Measurements from ENCODE around the gene SLC27A2. TPM values are rescaled to one million over a fixed set of nuclear protein-coding genes. Genes with fewer than 3 reads are reported as not detected.
"Not testable (repeated sequence)": the region's sequence is repeated elsewhere in the genome, so short reads cannot be mapped to it uniquely, and the experiment has no call there.

Gene SLC27A2
- total RNA-seq, 1 donor from 2014 or later = 2.1 TPM

DNA sequence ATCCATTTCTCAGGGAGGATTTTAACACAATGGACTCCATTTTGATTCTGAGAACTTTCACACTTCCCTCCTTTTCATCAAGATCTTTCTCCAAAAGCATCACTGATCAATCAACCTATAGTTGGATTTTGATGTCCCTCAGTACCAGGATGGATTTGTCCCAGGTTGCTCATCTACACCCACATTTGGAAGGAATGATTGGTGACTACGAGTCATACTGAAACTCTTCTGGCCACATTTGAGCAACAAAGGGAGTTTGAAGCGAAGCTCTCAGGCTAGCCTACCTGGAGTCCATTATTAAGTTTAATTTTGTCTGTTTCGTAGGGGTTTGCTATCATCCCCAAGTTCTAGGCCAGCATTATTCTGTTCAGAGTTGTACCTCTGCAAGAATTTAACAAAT is 31.6 kb upstream of the SLC27A2 start:
- peaks cover under 1% of the 10 kb centered on the region for H3K9me3 ChIP-seq (ENCODE audit: low read depth)
- no peaks in the 10 kb centered on the region for H3K4me1 ChIP-seq
- no peaks in the 10 kb centered on the region for H3K27me3 ChIP-seq
- Mint-ChIP-seq H3K36me3 (no peaks in the 10 kb centered on the region), H3K4me3 (no peak overlapping the region), H3K9me3 (no peaks in the 10 kb centered on the region), H3K4me1 (no peaks in the 10 kb centered on the region), H3K27ac (no peak overlapping the region), H3K27me3 (ENCODE audit: insufficient read depth, low read depth) (no peaks in the 10 kb centered on the region)
- H3K9ac ChIP-seq = no peak overlapping the region
- H2AFZ ChIP-seq (replicated peaks) = no peak overlapping the region
- H3K79me2 ChIP-seq (ENCODE audit: low read depth) = no peaks in the 10 kb centered on the region
- H3K36me3 ChIP-seq = no peaks in the 10 kb centered on the region
- H3F3A ChIP-seq (ENCODE audit: low read depth) = no peaks in the 10 kb centered on the region
- no peak overlapping the region for H3K4me2 ChIP-seq
- no peak for DNase-seq (ENCODE audit: low spot score)
- no peaks in the 10 kb centered on the region for H4K20me1 ChIP-seq (ENCODE audit: low read depth)
- no peak overlapping the region for H3K27ac ChIP-seq
- TF ChIP-seq, protein P1, sequence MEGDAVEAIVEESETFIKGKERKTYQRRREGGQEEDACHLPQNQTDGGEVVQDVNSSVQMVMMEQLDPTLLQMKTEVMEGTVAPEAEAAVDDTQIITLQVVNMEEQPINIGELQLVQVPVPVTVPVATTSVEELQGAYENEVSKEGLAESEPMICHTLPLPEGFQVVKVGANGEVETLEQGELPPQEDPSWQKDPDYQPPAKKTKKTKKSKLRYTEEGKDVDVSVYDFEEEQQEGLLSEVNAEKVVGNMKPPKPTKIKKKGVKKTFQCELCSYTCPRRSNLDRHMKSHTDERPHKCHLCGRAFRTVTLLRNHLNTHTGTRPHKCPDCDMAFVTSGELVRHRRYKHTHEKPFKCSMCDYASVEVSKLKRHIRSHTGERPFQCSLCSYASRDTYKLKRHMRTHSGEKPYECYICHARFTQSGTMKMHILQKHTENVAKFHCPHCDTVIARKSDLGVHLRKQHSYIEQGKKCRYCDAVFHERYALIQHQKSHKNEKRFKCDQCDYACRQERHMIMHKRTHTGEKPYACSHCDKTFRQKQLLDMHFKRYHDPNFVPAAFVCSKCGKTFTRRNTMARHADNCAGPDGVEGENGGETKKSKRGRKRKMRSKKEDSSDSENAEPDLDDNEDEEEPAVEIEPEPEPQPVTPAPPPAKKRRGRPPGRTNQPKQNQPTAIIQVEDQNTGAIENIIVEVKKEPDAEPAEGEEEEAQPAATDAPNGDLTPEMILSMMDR (IDR thresholded peaks at IDR 0.05) = no peak
- TF ChIP-seq EZH2phosphoT487 (IDR thresholded peaks at IDR 0.05) (no peak), EZH2 (IDR thresholded peaks at IDR 0.05) (no peak)
- H3K4me3 ChIP-seq = no peak overlapping the region

DNA sequence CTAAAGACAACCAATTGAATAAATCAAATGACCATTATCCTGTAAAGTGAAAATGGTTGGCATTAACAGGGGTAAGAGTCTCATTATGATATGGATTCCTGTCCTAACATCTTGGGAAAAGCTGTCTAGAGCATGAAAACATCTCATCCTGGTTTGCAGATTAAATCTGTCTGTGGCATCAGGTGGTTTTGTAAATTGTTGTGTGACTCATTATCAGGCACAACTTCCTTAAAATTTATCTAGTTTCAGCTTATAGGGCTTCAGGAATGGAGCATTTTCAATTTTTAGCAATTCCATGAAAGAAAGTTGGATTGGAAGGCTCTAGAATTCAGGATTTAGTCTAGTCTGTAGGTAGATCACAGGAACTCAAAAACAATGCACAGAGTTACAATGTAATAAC is 31.1 kb upstream of the SLC27A2 start:
- H2AFZ ChIP-seq (replicated peaks) = no peak overlapping the region
- H3F3A ChIP-seq (ENCODE audit: low read depth) = no peaks in the 10 kb centered on the region
- no peaks in the 10 kb centered on the region for H3K36me3 ChIP-seq
- no peak overlapping the region for H3K9ac ChIP-seq
- H3K27me3 ChIP-seq = no peaks in the 10 kb centered on the region
- H3K79me2 ChIP-seq (ENCODE audit: low read depth) = no peaks in the 10 kb centered on the region
- H3K4me3 ChIP-seq = no peak overlapping the region
- no peak for DNase-seq (ENCODE audit: low spot score)
- no peaks in the 10 kb centered on the region for H3K4me1 ChIP-seq
- no peak overlapping the region for H3K4me2 ChIP-seq
- H3K4me3 Mint-ChIP-seq = no peak overlapping the region
- no peaks in the 10 kb centered on the region for H3K36me3 Mint-ChIP-seq
- H3K9me3 Mint-ChIP-seq = no peaks in the 10 kb centered on the region
- no peaks in the 10 kb centered on the region for H3K27me3 Mint-ChIP-seq (ENCODE audit: insufficient read depth, low read depth)
- no peaks in the 10 kb centered on the region for H4K20me1 ChIP-seq (ENCODE audit: low read depth)
- no peak overlapping the region for H3K27ac ChIP-seq
- no peak overlapping the region for H3K27ac Mint-ChIP-seq
- H3K9me3 ChIP-seq (ENCODE audit: low read depth) = peaks cover 4% of the 10 kb centered on the region
- no peak for TF ChIP-seq EZH2phosphoT487 (IDR thresholded peaks at IDR 0.05)
- TF ChIP-seq, protein P1 (IDR thresholded peaks at IDR 0.05) = no peak
- no peak for TF ChIP-seq EZH2 (IDR thresholded peaks at IDR 0.05)
- H3K4me1 Mint-ChIP-seq = no peaks in the 10 kb centered on the region

DNA sequence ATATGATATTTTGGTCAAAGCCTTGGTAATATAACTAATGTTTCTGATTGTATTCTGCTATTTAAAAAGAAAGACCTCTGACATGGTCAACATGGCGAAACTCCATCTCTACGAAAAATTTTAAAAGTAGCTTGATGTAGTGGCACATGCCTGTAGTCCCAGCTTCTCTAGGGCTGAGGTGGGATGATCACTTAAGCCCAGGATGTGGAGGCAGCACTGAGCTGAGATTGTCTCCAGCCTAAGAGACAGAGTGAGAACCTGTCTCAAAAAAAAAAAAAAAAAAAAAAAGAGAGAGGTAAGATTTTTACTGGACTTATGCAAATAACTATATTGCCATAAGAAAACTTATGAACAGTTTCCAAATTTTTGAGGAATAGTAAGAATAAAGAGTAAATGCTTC is 30.5 kb upstream of the SLC27A2 start:
- no peak overlapping the region for H3K27ac ChIP-seq
- H3K9ac ChIP-seq = no peak overlapping the region
- no peak overlapping the region for H3K27ac Mint-ChIP-seq
- no peak overlapping the region for H3K4me3 Mint-ChIP-seq
- DNase-seq (ENCODE audit: low spot score) = no peak
- H3K4me1 ChIP-seq = no peaks in the 10 kb centered on the region
- H2AFZ ChIP-seq (replicated peaks) = no peak overlapping the region
- no peaks in the 10 kb centered on the region for H3K27me3 Mint-ChIP-seq (ENCODE audit: insufficient read depth, low read depth)
- no peaks in the 10 kb centered on the region for H3K36me3 ChIP-seq
- H3K9me3 Mint-ChIP-seq = no peaks in the 10 kb centered on the region
- no peak overlapping the region for H3K4me2 ChIP-seq
- no peaks in the 10 kb centered on the region for H4K20me1 ChIP-seq (ENCODE audit: low read depth)
- H3F3A ChIP-seq (ENCODE audit: low read depth) = no peaks in the 10 kb centered on the region
- H3K27me3 ChIP-seq = no peaks in the 10 kb centered on the region
- H3K4me1 Mint-ChIP-seq = no peaks in the 10 kb centered on the region
- H3K9me3 ChIP-seq (ENCODE audit: low read depth) = peaks cover 4% of the 10 kb centered on the region
- no peaks in the 10 kb centered on the region for H3K79me2 ChIP-seq (ENCODE audit: low read depth)
- H3K4me3 ChIP-seq = no peak overlapping the region
- TF ChIP-seq EZH2phosphoT487 (IDR thresholded peaks at IDR 0.05) (no peak), EZH2 (IDR thresholded peaks at IDR 0.05) (no peak)
- TF ChIP-seq, protein P1 (IDR thresholded peaks at IDR 0.05) = no peak
- no peaks in the 10 kb centered on the region for H3K36me3 Mint-ChIP-seq

DNA sequence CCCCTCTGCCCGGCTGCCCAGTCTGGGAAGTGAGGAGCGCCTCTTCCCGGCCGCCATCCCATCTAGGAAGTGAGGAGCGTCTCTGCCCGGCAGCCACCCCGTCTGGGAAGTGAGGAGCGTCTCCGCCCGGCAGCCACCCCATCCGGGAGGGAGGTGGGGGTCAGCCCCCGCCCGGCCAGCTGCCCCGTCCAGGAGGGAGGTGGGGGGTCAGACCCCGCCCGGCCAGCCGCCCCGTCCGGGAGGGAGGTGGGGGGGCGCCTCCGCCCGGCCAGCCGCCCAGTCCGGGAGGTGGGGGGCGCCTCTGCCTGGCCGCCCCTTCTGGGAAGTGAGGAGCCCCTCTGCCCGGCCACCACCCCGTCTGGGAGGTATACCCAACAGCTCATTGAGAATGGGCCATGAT is 23.8 kb upstream of the SLC27A2 start:
- H3K4me3 Mint-ChIP-seq; H4K20me1 ChIP-seq (ENCODE audit: low read depth); H3K4me3 ChIP-seq; H3K27me3 ChIP-seq; H3K27ac Mint-ChIP-seq; H3K36me3 ChIP-seq; H2AFZ ChIP-seq (replicated peaks); DNase-seq (ENCODE audit: low spot score); H3K4me1 Mint-ChIP-seq; H3K36me3 Mint-ChIP-seq; H3K27me3 Mint-ChIP-seq (ENCODE audit: insufficient read depth, low read depth); H3K4me2 ChIP-seq; H3K79me2 ChIP-seq (ENCODE audit: low read depth); H3K9me3 ChIP-seq (ENCODE audit: low read depth); H3K9ac ChIP-seq; H3K27ac ChIP-seq; H3K4me1 ChIP-seq; H3F3A ChIP-seq (ENCODE audit: low read depth): not testable (repeated sequence)
- H3K9me3 Mint-ChIP-seq = peaks cover 19% of the 10 kb centered on the region

Data from neural progenitor cell (in vitro differentiated cells).